ENCODE measurements around the gene ELOB. TPM values are rescaled to one million over a fixed set of nuclear protein-coding genes. Genes with fewer than 3 reads are reported as not detected.

Gene ELOB
- total RNA-seq, 1 experiment from 2014 or later = 113 TPM

- in situ Hi-C loops (cut with HindIII; ENCODE audit: low pct_unique_long_range_greater_than_20kb, low sequenced_read_pairs) = no loop called here
- no peak for DNase-seq (ENCODE audit: low read depth, low spot score)
Measured at GRCh38 chr16:2761886-2762583, 15.0 kb downstream of the ELOB start.

- in situ Hi-C loops (cut with HindIII; ENCODE audit: low pct_unique_long_range_greater_than_20kb, low sequenced_read_pairs) = no loop called here
- no peak for DNase-seq (ENCODE audit: low read depth, low spot score)
Measured at GRCh38 chr16:2761472-2761871, 15.6 kb downstream of the ELOB start.

GRCh38 chr16:2757344-2757743 lies 19.7 kb downstream of the ELOB start:
- DNase-seq (ENCODE audit: low read depth, low spot score) = no peak
- in situ Hi-C loops (cut with HindIII; ENCODE audit: low pct_unique_long_range_greater_than_20kb, low sequenced_read_pairs) = no loop called here

GRCh38 chr16:2756288-2757015 lies 20.6 kb downstream of the ELOB start:
- in situ Hi-C loops (cut with HindIII; ENCODE audit: low pct_unique_long_range_greater_than_20kb, low sequenced_read_pairs) = no loop called here
- DNase-seq (ENCODE audit: low read depth, low spot score) = no peak

GRCh38 chr16:2755158-2755557 lies 21.9 kb downstream of the ELOB start:
- DNase-seq (ENCODE audit: low read depth, low spot score) = no peak

GRCh38 chr16:2753733-2754020 lies 23.4 kb downstream of the ELOB start:
- in situ Hi-C loops (cut with HindIII; ENCODE audit: low pct_unique_long_range_greater_than_20kb, low sequenced_read_pairs) = no loop called here

More at GRCh38 chr16:2755158-2755557, 21.9 kb downstream of the ELOB start:
- in situ Hi-C loops (cut with HindIII; ENCODE audit: low pct_unique_long_range_greater_than_20kb, low sequenced_read_pairs) = no loop called here

GRCh38 chr16:2752850-2753732 lies 24.0 kb downstream of the ELOB start:
- DNase-seq (ENCODE audit: low read depth, low spot score) = peak; percentile 81
- in situ Hi-C loops (cut with HindIII; ENCODE audit: low pct_unique_long_range_greater_than_20kb, low sequenced_read_pairs) = no loop called here

More at GRCh38 chr16:2753733-2754020, 23.4 kb downstream of the ELOB start:
- no peak for DNase-seq (ENCODE audit: low read depth, low spot score)

GRCh38 chr16:2752035-2752849 lies 24.8 kb downstream of the ELOB start, which contains the start of gene SRRM2:
SRRM2 (plus strand) TSS chr16:2752638; CDS start chr16:2756365, 3,727 bp downstream.
- peak; percentile 92 for DNase-seq (ENCODE audit: low read depth, low spot score)
- in situ Hi-C loops (cut with HindIII; ENCODE audit: low pct_unique_long_range_greater_than_20kb, low sequenced_read_pairs) = no loop called here

- DNase-seq (ENCODE audit: low read depth, low spot score) = peak; percentile 19
- in situ Hi-C loops (cut with HindIII; ENCODE audit: low pct_unique_long_range_greater_than_20kb, low sequenced_read_pairs) = no loop called here
Measured at GRCh38 chr16:2751577-2752034, 25.5 kb downstream of the ELOB start.

GRCh38 chr16:2749936-2750335 lies 27.1 kb downstream of the ELOB start:
- in situ Hi-C loops (cut with HindIII; ENCODE audit: low pct_unique_long_range_greater_than_20kb, low sequenced_read_pairs) = no loop called here

GRCh38 chr16:2749476-2749875 lies 27.6 kb downstream of the ELOB start:
- no peak for DNase-seq (ENCODE audit: low read depth, low spot score)
- in situ Hi-C loops (cut with HindIII; ENCODE audit: low pct_unique_long_range_greater_than_20kb, low sequenced_read_pairs) = no loop called here

More at GRCh38 chr16:2749936-2750335, 27.1 kb downstream of the ELOB start:
- DNase-seq (ENCODE audit: low read depth, low spot score) = no peak

GRCh38 chr16:2748757-2749455 lies 28.2 kb downstream of the ELOB start:
- DNase-seq (ENCODE audit: low read depth, low spot score) = no peak
- in situ Hi-C loops (cut with HindIII; ENCODE audit: low pct_unique_long_range_greater_than_20kb, low sequenced_read_pairs) = no loop called here

GRCh38 chr16:2745961-2746360 lies 31.1 kb downstream of the ELOB start:
- in situ Hi-C loops (cut with HindIII; ENCODE audit: low pct_unique_long_range_greater_than_20kb, low sequenced_read_pairs) = no loop called here
- no peak for DNase-seq (ENCODE audit: low read depth, low spot score)

GRCh38 chr16:2745116-2745890 lies 31.8 kb downstream of the ELOB start:
- in situ Hi-C loops (cut with HindIII; ENCODE audit: low pct_unique_long_range_greater_than_20kb, low sequenced_read_pairs) = no loop called here
- no peak for DNase-seq (ENCODE audit: low read depth, low spot score)

- DNase-seq (ENCODE audit: low read depth, low spot score) = no peak
- in situ Hi-C loops (cut with HindIII; ENCODE audit: low pct_unique_long_range_greater_than_20kb, low sequenced_read_pairs) = no loop called here
Measured at GRCh38 chr16:2744711-2745110, 32.4 kb downstream of the ELOB start.
